Subcutaneous abdominal adipose tissue (tissue), 5 donors: Measurements from ENCODE around the gene LINC00237.
A peak's percentile ranks its signal among the peaks of the same experiment; 100 is the strongest.

Experiments used
- H3K27ac ChIP-seq: one replicate; pipeline ENCODE4 v1.7.0; 2013; ENCODE audit warnings: low read depth, mild to moderate bottlenecking, inconsistent platforms, low read length, moderate library complexity
- H3K27me3 ChIP-seq, 5 donors: one replicate each; pipeline ENCODE4 v1.7.0; 2013; ENCODE audit warnings: low read length in 5 of 5, inconsistent platforms in 1 of 5; ENCODE audit not compliant: control insufficient read depth in 5 of 5, insufficient read depth in 4 of 5
- H3K36me3 ChIP-seq, 5 donors: one replicate each; pipeline ENCODE4 v1.7.0; 2013; ENCODE audit warnings: low read length in 5 of 5; ENCODE audit not compliant: control insufficient read depth in 5 of 5, insufficient read depth in 5 of 5
- H3K4me1 ChIP-seq, 5 donors: one replicate each; pipeline ENCODE4 v1.7.0; 2013; ENCODE audit warnings: low read length in 5 of 5, mild to moderate bottlenecking in 3 of 5, moderate library complexity in 1 of 5; ENCODE audit not compliant: control insufficient read depth in 5 of 5, insufficient read depth in 5 of 5
- H3K4me3 ChIP-seq, 5 donors: one replicate each; pipeline ENCODE4 v1.7.0; 2013; ENCODE audit warnings: low read length in 5 of 5, low read depth in 1 of 5
- H3K9ac ChIP-seq, 5 donors: one replicate each; pipeline ENCODE4 v1.7.0; 2013; ENCODE audit warnings: low read length in 5 of 5, mild to moderate bottlenecking in 4 of 5, moderate library complexity in 3 of 5
- H3K9me3 ChIP-seq, 5 donors: one replicate each; pipeline ENCODE4 v1.7.0; 2013; ENCODE audit warnings: low read length in 5 of 5; ENCODE audit not compliant: control insufficient read depth in 5 of 5
- donor health status: healthy.
- donor health status: healthy.
- donor health status: healthy.
- donor health status: healthy.
- donor health status: healthy.

Gene LINC00237

DNA sequence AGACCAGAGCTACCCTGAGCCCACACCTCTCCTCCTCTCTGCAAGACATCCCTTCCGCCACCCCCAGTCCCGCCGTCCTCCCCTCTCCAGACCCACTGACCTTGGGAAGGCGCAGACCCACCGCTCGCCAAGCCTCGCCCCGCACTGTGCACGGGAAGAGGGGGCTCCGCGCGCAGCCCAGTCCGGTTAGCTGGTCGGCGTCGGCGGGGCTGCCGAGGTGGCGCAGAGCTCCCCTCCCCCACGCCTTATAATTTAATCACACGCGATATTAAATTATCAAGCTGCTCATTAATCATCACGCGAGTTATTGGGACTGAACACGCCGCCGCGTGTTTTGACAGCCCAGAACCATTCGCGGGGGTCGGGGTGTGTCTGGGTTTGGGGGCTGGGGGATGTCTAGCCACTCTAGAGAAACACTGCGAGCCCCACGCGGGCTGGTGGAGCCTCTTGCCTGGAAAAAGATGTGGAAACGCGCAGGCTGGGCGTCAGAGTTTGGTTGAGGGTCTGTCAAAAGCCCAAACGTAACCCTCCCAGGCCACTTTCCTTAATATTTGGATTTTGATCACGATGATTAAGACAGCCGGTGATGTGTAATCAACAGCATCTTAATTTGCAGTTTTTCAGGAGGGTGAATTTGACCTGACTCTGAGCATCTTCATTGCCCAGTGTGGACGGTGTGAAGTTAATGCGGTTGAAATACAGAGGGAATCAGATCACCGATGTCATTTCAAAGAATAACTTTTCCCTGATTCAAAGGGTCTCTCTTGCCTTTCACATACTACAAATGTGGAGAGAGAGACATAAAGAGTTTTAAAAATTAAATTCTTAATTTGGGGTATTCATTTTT, at the start of gene LINC00237:
LINC00237 (minus strand) TSS at position 188 of the 847 bp plus-strand sequence.
- Histone ChIP-seq H3K9ac (no peak within 1 kb of the TSS), H3K4me1 (peaks cover 5 to 33% (median 28%) of the 10 kb centered on the region in 5 donors), H3K36me3 (no peaks in the 10 kb centered on the region), H3K9me3 (peaks cover 0 to 2% (median 0%) of the 10 kb centered on the region in 5 donors), H3K27ac (no peak within 1 kb of the TSS), H3K27me3 (peaks cover 17 to 63% (median 41%) of the 10 kb centered on the region in 5 donors), H3K4me3 (peak within 1 kb of the TSS in 2 of 5 donors; percentile 16 to 39)

DNA sequence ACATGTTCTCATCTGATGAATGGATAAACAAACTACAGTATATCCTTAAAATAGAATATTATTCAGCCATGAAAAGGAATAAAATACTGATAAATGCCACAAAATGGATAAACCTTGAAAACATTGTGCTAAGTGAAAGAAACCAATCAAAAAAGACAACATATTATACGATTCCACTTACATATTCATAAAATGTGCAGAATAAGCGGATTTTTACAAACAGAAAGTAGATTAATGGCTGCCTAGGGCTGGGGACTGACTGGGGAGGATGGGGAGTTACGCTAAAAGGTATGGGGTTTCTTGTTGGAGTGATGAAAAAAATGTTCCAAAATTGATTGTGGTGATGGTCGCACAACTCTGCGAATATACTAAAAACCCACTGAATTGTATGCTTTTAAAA, 49.1 kb upstream of the LINC00237 start:
- Histone ChIP-seq H3K4me3 (no peak overlapping the region), H3K36me3 (peaks cover 2 to 6% (median 4%) of the 10 kb centered on the region in 5 donors), H3K9me3 (peaks cover 0 to 4% (median 0%) of the 10 kb centered on the region in 5 donors), H3K27ac (no peak overlapping the region), H3K4me1 (peaks cover 0 to 5% (median 0%) of the 10 kb centered on the region in 5 donors), H3K9ac (no peak overlapping the region), H3K27me3 (no peaks in the 10 kb centered on the region)

DNA sequence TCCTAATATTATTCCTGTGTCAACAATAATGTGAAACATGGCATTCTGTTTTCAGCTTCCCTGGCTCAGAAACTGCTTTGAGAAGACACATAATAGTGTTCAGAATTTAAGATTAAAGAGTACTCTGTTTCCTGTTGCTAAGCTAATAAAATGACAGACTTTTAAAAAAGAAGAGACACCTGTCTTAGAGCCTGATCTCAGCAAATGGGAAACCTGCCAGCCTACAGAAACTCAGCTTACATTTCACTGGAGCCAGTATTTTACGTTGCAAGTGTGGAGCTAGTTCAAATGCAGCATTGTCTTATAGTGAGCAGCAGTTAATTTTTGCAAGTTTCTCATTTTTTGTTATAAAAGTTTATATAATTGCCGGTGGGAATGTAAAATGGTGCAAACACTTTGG, 48.5 kb upstream of the LINC00237 start:
- Histone ChIP-seq H3K4me1 (peaks cover 0 to 5% (median 0%) of the 10 kb centered on the region in 5 donors), H3K9ac (no peak overlapping the region), H3K4me3 (no peak overlapping the region), H3K9me3 (peaks cover 0 to 4% (median 0%) of the 10 kb centered on the region in 5 donors), H3K27me3 (no peaks in the 10 kb centered on the region), H3K36me3 (peaks cover 2 to 4% (median 4%) of the 10 kb centered on the region in 5 donors), H3K27ac (no peak overlapping the region)

DNA sequence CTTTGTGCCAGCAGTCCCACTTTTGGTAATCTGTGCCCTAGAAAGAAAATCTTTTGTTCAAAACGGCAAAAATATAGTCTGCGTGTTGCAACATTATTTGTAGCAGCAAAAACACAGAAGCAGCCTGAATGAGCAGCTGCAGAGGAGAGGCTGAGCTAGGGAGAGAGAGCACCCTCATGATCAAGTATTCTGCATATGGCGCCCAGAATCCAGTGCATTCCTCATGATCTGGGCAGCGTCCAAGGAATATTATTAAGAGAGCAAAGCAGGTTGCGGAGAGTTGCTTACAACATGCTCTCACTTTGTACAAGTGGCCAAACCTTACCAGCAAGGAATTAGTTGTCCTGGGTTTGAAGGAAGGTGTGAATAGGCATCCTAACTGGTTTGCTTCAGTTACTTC, 45.6 kb upstream of the LINC00237 start:
- Histone ChIP-seq H3K27me3 (no peaks in the 10 kb centered on the region), H3K27ac (no peak overlapping the region)

DNA sequence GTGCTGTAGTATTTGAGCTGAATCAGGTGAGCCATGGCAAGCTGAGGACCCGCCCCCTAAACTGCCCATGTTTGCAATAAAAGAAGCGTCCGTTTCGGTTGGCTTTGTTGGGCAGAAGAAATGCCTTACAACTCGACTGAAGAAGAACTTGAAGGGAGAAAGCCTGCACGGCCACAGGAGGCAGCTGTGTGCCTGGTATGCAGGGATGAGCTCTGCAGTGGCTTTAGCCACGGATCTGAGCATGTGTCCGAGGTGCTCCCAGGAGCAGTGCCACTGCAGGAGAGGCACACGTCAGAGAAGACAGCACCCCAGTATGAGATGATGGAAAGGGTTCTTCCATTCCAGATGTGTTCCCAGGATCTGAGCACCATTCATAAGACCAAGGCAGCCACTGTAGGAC, 43.2 kb upstream of the LINC00237 start:
- no peak overlapping the region for H3K9ac ChIP-seq
- H3K27me3 ChIP-seq: no peaks in the 10 kb centered on the region
- no peaks in the 10 kb centered on the region for H3K9me3 ChIP-seq
- H3K4me3 ChIP-seq: no peak overlapping the region
- peaks cover 0 to 5% (median 0%) of the 10 kb centered on the region in 5 donors for H3K4me1 ChIP-seq
- H3K27ac ChIP-seq: no peak overlapping the region
- H3K36me3 ChIP-seq: peaks cover 8 to 16% (median 10%) of the 10 kb centered on the region in 5 donors

More for the DNA sequence above, 45.6 kb upstream of the LINC00237 start:
- Histone ChIP-seq H3K4me3 (no peak overlapping the region), H3K9me3 (peaks cover 0 to 4% (median 0%) of the 10 kb centered on the region in 5 donors), H3K36me3 (peaks cover 3 to 14% (median 10%) of the 10 kb centered on the region in 5 donors), H3K9ac (no peak overlapping the region), H3K4me1 (peaks cover 0 to 5% (median 0%) of the 10 kb centered on the region in 5 donors)

DNA sequence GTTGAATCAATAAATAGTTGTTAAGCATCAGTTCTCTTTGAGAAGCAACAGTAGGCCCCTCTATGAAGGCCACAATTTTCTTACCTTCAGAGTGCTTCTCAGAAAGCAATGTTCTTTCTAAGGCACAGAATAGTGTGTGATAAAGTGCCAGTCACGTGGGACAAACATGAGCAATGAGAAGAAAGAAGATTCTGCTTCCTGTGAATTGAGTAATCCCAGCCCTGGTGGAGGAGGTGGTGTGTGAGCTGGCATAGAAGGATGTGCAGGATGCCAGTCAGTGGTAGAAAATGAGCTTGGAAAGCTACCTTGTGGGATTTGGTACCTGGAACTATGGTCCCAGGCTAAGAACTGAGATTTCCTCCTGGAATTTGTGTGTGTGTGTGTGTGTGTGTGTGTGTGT, 41.4 kb upstream of the LINC00237 start:
- Histone ChIP-seq H3K27ac (no peak overlapping the region), H3K9ac (no peak overlapping the region), H3K4me1 (peaks cover 0 to 5% (median 0%) of the 10 kb centered on the region in 5 donors), H3K27me3 (no peaks in the 10 kb centered on the region), H3K4me3 (no peak overlapping the region), H3K9me3 (no peaks in the 10 kb centered on the region), H3K36me3 (peaks cover 5 to 16% (median 8%) of the 10 kb centered on the region in 5 donors)

DNA sequence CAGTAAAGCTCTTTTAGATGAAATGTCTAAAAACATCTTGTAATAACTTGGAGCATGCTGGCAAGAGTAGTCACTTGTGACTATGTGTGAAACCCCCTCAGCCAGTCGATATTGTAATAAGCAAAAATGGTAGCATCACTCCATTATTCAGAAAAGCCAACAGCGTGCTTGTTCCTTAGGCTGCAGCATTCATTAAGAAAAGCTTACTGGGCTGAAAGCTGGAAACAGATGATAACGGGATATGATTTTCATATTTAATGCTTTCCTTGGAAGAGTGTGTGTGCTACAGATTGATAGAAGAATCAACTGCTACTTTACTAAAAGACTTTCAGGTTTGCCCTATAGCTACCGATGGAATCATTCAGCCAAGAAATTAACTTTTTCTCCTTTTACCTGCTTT, 40.1 kb upstream of the LINC00237 start:
- no peaks in the 10 kb centered on the region for H3K9me3 ChIP-seq

DNA sequence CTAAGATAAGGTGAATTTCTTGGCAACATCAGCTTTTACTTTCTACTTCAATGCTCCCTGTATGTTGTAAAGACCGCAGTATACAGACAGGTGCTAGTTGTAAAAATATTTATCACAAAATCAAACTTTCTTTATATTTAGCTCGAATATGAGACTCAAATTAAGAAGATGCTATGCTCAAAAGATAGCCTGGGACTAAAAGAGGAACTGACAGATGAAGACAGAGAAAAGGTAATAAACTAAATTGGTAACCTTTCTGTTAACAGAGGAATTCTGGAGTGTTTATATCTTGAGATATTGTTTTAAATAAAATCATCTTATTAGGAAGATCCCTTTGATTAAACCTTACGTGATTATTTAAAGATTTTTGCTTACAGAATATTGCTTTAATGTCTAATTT, 39.3 kb upstream of the LINC00237 start:
- no peaks in the 10 kb centered on the region for H3K27me3 ChIP-seq
- no peaks in the 10 kb centered on the region for H3K4me1 ChIP-seq
- H3K9ac ChIP-seq: no peak overlapping the region
- no peaks in the 10 kb centered on the region for H3K9me3 ChIP-seq
- H3K36me3 ChIP-seq: peaks cover 5 to 25% (median 11%) of the 10 kb centered on the region in 5 donors
- H3K27ac ChIP-seq: no peak overlapping the region
- H3K4me3 ChIP-seq: no peak overlapping the region

More for the DNA sequence above, 40.1 kb upstream of the LINC00237 start:
- no peak overlapping the region for H3K27ac ChIP-seq
- no peaks in the 10 kb centered on the region for H3K4me1 ChIP-seq
- H3K27me3 ChIP-seq: no peaks in the 10 kb centered on the region
- H3K36me3 ChIP-seq: peaks cover 5 to 25% (median 11%) of the 10 kb centered on the region in 5 donors
- no peak overlapping the region for H3K9ac ChIP-seq
- no peak overlapping the region for H3K4me3 ChIP-seq

DNA sequence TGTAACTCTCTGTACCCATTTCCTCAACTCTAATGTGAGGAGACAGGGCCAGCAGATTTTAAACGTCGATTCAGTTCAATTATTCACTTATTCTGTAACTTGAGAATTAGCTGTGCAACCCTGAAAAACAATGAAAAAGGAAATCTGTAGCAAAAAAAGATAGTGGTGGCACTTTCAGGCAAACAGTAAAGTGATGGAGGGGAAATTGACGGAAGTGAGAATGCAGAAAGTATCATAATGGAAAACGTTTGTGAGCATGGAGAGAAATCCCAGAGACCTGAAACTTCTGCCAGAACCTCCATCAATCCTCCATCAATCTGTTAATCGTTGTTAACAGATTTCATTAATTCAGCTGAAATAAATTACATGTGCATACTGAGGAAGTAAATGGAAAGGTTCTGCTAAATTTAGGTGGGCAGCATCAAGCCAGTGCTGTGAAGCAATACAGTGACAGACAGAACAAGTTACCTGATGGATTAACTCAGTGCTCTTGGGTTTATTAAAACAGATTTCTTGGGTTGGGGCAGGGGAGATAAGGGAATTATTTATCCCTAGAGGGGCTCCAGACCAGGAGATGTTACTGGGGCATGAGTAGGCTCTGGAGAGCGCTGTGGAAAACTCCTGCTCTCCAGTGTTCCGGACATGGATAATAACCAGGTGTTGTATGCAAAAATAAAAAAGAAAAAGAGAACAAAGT, 37.2 kb upstream of the LINC00237 start:
- H3K27ac ChIP-seq: no peak overlapping the region
- H3K27me3 ChIP-seq: no peaks in the 10 kb centered on the region
- H3K4me3 ChIP-seq: no peak overlapping the region
- H3K36me3 ChIP-seq: peaks cover 7 to 24% (median 13%) of the 10 kb centered on the region in 5 donors
- no peaks in the 10 kb centered on the region for H3K4me1 ChIP-seq
- no peaks in the 10 kb centered on the region for H3K9me3 ChIP-seq
- H3K9ac ChIP-seq: no peak overlapping the region

DNA sequence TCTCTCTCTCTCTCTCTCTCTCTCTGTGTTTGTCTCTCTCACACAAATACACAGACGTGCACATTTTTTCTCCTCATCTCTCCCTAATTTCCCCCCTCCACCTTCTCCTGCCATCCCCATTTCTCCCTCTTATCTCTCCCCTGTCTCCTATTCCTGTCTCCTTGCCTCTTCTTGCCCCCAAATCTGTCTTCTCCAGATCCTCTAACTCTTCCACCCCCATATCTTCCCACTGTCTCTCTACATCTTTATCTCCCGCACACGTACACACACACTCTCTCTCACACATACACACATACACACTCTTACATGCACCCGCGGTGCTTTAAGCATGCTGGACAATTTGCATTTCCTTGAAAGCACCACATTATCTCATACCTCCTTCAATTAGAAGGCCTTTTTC, 35.7 kb upstream of the LINC00237 start:
- Histone ChIP-seq H3K4me3 (no peak overlapping the region), H3K36me3 (peaks cover 11 to 26% (median 14%) of the 10 kb centered on the region in 5 donors), H3K27me3 (no peaks in the 10 kb centered on the region), H3K4me1 (no peaks in the 10 kb centered on the region), H3K9me3 (no peaks in the 10 kb centered on the region), H3K27ac (no peak overlapping the region), H3K9ac (no peak overlapping the region)
